ENCODE data around the gene CSNK1D.

The CSNK1D gene

GRCh38 chr17:82309656-82310570, 36.4 kb upstream of the CSNK1D start:
- DNase-seq, result no peak

GRCh38 chr17:82305727-82306300, 32.3 kb upstream of the CSNK1D start:
- DNase-seq, result no peak

- DNase-seq, result no peak
Observed at GRCh38 chr17:82304826-82305726, 31.6 kb upstream of the CSNK1D start.

- DNase-seq, result no peak
Observed at GRCh38 chr17:82303944-82304808, 30.7 kb upstream of the CSNK1D start.

- no peak for DNase-seq
Observed at GRCh38 chr17:82302991-82303943, 29.8 kb upstream of the CSNK1D start.

- DNase-seq, result no peak
Observed at GRCh38 chr17:82302568-82302963, 29.1 kb upstream of the CSNK1D start.

GRCh38 chr17:82301916-82302567, 28.5 kb upstream of the CSNK1D start:
- no peak for DNase-seq

GRCh38 chr17:82301300-82301915, 27.9 kb upstream of the CSNK1D start:
- no peak for DNase-seq

- peak; percentile 24 for DNase-seq
Observed at GRCh38 chr17:82300707-82301270, 27.3 kb upstream of the CSNK1D start.

- DNase-seq, result no peak
Observed at GRCh38 chr17:82300228-82300627, 26.7 kb upstream of the CSNK1D start.

GRCh38 chr17:82299452-82299851, 26.0 kb upstream of the CSNK1D start:
- DNase-seq, result no peak

GRCh38 chr17:82298538-82299421, 25.3 kb upstream of the CSNK1D start:
- DNase-seq, result no peak

- DNase-seq, result no peak
Observed at GRCh38 chr17:82297714-82298537, 24.4 kb upstream of the CSNK1D start.

- DNase-seq, result no peak
Observed at GRCh38 chr17:82297280-82297713, 23.8 kb upstream of the CSNK1D start.

- DNase-seq, result no peak
Observed at GRCh38 chr17:82296511-82297279, 23.2 kb upstream of the CSNK1D start.

- no peak for DNase-seq
Observed at GRCh38 chr17:82295472-82295814, 21.9 kb upstream of the CSNK1D start.

All from NCI-H526 treated with DMSO at 0.1 percent for 48 hours (cell line).